Fibroblast of lung (primary cell): ENCODE results near the gene ADCY3. TPM values are rescaled to one million over a fixed set of nuclear protein-coding genes. Genes with fewer than 3 reads are reported as not detected.

Source experiments
- DNase-seq, 2 donors: peaks; one replicate each; pipeline versions ENCODE4 v3.0.0 to v3.0.0-alpha.2; 2010; ENCODE audit warnings: low read depth in 2 of 2
- H2AFZ ChIP-seq: 2 replicates; pipeline ENCODE4 v1.5.1; 2012; ENCODE audit warnings: low read length, control low read depth, inconsistent platforms
- H3K27ac ChIP-seq: 2 replicates; pipeline ENCODE4 v1.5.1; 2011; ENCODE audit warnings: low read length, control low read depth; ENCODE audit not compliant: insufficient read depth
- H3K27me3 ChIP-seq: 2 replicates; pipeline ENCODE4 v1.5.1; 2011; ENCODE audit warnings: mild to moderate bottlenecking, low read length; ENCODE audit not compliant: control insufficient read depth, insufficient read depth
- H3K36me3 ChIP-seq: 2 replicates; pipeline ENCODE4 v1.5.1; 2011; ENCODE audit warnings: low read length; ENCODE audit not compliant: control insufficient read depth, insufficient read depth
- H3K4me1 ChIP-seq: 2 replicates; pipeline ENCODE4 v1.5.1; 2011; ENCODE audit warnings: low read length; ENCODE audit not compliant: control insufficient read depth, insufficient read depth; ENCODE audit errors: extremely low read depth
- H3K4me2 ChIP-seq: 2 replicates; pipeline ENCODE4 v1.5.1; 2011; ENCODE audit warnings: low read length, control low read depth; ENCODE audit not compliant: insufficient read depth; ENCODE audit errors: extremely low read depth
- H3K4me3 ChIP-seq, 4 experiments: fragments of 200-600 bp in 1 of 4; sonication (generic) in 1 of 4; replicated peaks in 1 of 4; 2 replicates each; pipeline ENCODE4 v1.5.1; 2011 to 2016; ENCODE audit warnings: low read length in 4 of 4, low read depth in 3 of 4, mild to moderate bottlenecking in 3 of 4, control low read depth in 2 of 4, inconsistent platforms in 1 of 4, mixed read lengths in 1 of 4; ENCODE audit not compliant: insufficient read depth in 1 of 4; ENCODE audit errors: control extremely low read depth in 1 of 4
- H3K79me2 ChIP-seq: 2 replicates; pipeline ENCODE4 v1.5.1; 2012; ENCODE audit warnings: mild to moderate bottlenecking, low read length, inconsistent platforms; ENCODE audit not compliant: control insufficient read depth, insufficient read depth
- H3K9ac ChIP-seq: 2 replicates; pipeline ENCODE4 v1.5.1; 2011; ENCODE audit warnings: mild to moderate bottlenecking, low read length, control low read depth; ENCODE audit not compliant: insufficient read depth
- H3K9me3 ChIP-seq: 2 replicates; pipeline ENCODE4 v1.5.1; 2012; ENCODE audit warnings: low read depth, low read length; ENCODE audit not compliant: control insufficient read depth, insufficient read depth
- H4K20me1 ChIP-seq: 2 replicates; pipeline ENCODE4 v1.5.1; 2011; ENCODE audit warnings: low read length; ENCODE audit not compliant: control insufficient read depth, insufficient read depth; ENCODE audit errors: extremely low read depth
- CTCF ChIP-seq, 2 donors: IDR thresholded peaks in 1 of 2; conservative IDR thresholded peaks in 1 of 2; 1 replicate in 1 of 2; 2 replicates in 1 of 2; pipeline ENCODE4 v1.5.1; 2011 to 2012; ENCODE audit warnings: low read length in 2 of 2, control low read depth in 1 of 2, inconsistent platforms in 1 of 2, low read depth in 1 of 2, mild to moderate bottlenecking in 1 of 2
- EZH2 ChIP-seq: IDR thresholded peaks from 2 replicates; pipeline ENCODE4 v1.5.1; 2012; ENCODE audit warnings: low read length, control low read depth, mild to moderate bottlenecking; ENCODE audit errors: missing control alignments
- polyA plus RNA-seq, 2 donors: library from polyadenylated mRNA; depleted of rRNA in 1 of 2; stranded (reverse) in 1 of 2; unstranded in 1 of 2; fragments of >200 nt; gene quantifications; 2 replicates each; pipeline ENCODE4 v1.2.1, GENCODE V29; 2011 to 2012; ENCODE audit warnings: missing spikeins in 1 of 2
- total RNA-seq: library from RNA; depleted of rRNA; stranded (reverse); fragments of >200 nt; gene quantifications from 2 replicates; pipeline ENCODE4 v1.2.1, GENCODE V29; 2014

Gene ADCY3
- total and polyA plus RNA-seq, 2 donors (not counting 1 experiment from before 2014, with no cell fraction given): 33.0 to 90.2 TPM

- peaks cover 4% of the 10 kb centered on the region for H3K36me3 ChIP-seq
- no peaks in the 10 kb centered on the region for H4K20me1 ChIP-seq
- no peaks in the 10 kb centered on the region for H3K27me3 ChIP-seq
- H3K4me3 ChIP-seq: no peak overlapping the region
- no peak overlapping the region for H3K9ac ChIP-seq
- H3K4me1 ChIP-seq: peaks cover 10% of the 10 kb centered on the region
- TF ChIP-seq EZH2 (no peak), CTCF (conservative IDR thresholded peaks at IDR 0.05 in 1 of 2, IDR thresholded peaks at IDR 0.05 in 1 of 2; ENCODE audit: low read depth in 1 of 2, low read length in 2 of 2) (no peak)
- no peak overlapping the region for H2AFZ ChIP-seq
- no peaks in the 10 kb centered on the region for H3K9me3 ChIP-seq
- no peak overlapping the region for H3K27ac ChIP-seq
- peaks cover 7% of the 10 kb centered on the region for H3K79me2 ChIP-seq
- no peak overlapping the region for H3K4me2 ChIP-seq
- no peak for DNase-seq
These were observed 2.5 kb upstream of the ADCY3 start for GRCh38 chr2:24922556-24922955.

DNA sequence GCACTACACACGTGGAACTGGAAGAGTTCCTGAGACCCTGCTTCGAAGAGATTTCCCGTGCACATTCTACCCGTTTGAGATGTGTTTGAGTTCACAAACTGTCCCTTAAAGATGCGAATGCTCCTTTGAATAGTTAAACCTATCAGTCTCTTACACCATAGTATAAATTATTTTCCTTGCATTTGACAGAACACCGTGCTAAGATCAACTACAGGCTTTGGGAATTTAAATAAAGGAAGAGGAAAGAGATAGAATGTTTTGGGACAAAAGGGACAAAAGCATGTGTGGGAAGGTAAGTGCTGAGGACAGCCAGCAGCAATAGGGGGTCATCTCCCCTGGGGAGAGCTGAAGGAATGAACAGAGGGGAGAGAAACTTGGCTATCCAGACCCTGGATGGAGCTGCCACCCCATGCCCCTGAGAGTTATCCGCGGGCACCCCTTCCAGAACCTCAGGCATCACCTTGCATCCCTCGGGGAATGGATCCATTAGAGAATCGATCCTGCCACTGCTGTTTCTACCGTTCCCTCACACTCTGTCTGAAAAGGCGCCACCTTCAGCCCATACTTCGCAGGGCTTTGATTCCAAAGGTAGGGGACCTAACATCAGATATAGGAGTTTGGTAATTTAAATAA is 888 bp upstream of the ADCY3 start:
- no peaks in the 10 kb centered on the region for H3K9me3 ChIP-seq
- peak overlapping the region; percentile 79 for H3K9ac ChIP-seq
- H3K27me3 ChIP-seq: no peaks in the 10 kb centered on the region
- peak overlapping the region; percentile 28 to 64 (median 48) for H3K4me3 ChIP-seq
- H3K4me2 ChIP-seq: peak overlapping the region; percentile 79
- no peak for DNase-seq
- TF ChIP-seq CTCF (conservative IDR thresholded peaks at IDR 0.05 in 1 of 2, IDR thresholded peaks at IDR 0.05 in 1 of 2; ENCODE audit: low read depth in 1 of 2, low read length in 2 of 2) (peak in 1 of 2 donors; percentile 32), EZH2 (no peak)
- H4K20me1 ChIP-seq: no peaks in the 10 kb centered on the region
- H3K79me2 ChIP-seq: peaks cover 7% of the 10 kb centered on the region
- no peak overlapping the region for H2AFZ ChIP-seq
- no peak overlapping the region for H3K27ac ChIP-seq
- peaks cover 9% of the 10 kb centered on the region for H3K4me1 ChIP-seq
- H3K36me3 ChIP-seq: peaks cover 4% of the 10 kb centered on the region

DNA sequence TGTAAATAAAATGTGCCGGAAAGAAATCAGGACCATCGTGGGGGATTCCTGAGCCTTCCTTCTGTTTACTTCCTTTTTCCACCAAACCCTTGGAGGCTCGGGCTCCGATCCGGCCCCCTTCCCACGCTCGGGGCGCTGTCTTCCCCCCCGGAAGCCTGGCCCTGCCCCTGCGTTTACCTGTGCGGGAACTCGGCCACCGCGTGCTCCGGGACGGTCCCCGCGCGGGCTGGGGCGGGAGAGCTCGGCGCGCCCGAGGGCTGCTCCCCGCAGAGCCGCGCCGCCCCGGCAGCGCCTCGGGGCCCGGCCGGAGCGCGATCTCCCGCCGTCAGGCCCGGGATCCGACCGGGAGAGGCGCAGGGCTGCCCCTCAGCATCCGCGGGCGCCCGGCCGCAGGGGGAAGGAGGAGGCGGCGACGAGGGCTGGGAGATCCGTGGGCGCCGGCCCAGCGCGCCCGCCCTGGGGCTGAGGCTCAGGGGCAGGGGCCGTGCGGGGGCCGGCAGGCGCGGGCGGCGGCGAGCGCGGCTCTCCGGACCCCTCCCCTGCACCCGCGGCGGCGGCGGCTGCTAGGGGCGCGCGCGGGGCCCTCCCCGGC is 435 bp downstream of the ADCY3 start:
- Histone ChIP-seq H4K20me1 (no peaks in the 10 kb centered on the region), H3K79me2 (peaks cover 7% of the 10 kb centered on the region), H3K27me3 (no peaks in the 10 kb centered on the region), H2AFZ (peak overlapping the region; percentile 29), H3K4me2 (peak overlapping the region; percentile 90), H3K9ac (peak overlapping the region; percentile 79), H3K9me3 (no peaks in the 10 kb centered on the region), H3K27ac (peak overlapping the region; percentile 52), H3K4me3 (peak overlapping the region; percentile 45 to 73 (median 56)), H3K4me1 (peaks cover 9% of the 10 kb centered on the region), H3K36me3 (peaks cover 4% of the 10 kb centered on the region)
- no peak for TF ChIP-seq CTCF (conservative IDR thresholded peaks at IDR 0.05 in 1 of 2, IDR thresholded peaks at IDR 0.05 in 1 of 2; ENCODE audit: low read depth in 1 of 2, low read length in 2 of 2)
- DNase-seq: peak in 1 of 2 donors; percentile 11
